ENCODE results near the gene ZNF511. TPM values are rescaled to one million over a fixed set of nuclear protein-coding genes. Genes with fewer than 3 reads are reported as not detected.

ZNF511 gene
- total RNA-seq, 1 experiment from 2014 or later, result 89.4 TPM

DNA sequence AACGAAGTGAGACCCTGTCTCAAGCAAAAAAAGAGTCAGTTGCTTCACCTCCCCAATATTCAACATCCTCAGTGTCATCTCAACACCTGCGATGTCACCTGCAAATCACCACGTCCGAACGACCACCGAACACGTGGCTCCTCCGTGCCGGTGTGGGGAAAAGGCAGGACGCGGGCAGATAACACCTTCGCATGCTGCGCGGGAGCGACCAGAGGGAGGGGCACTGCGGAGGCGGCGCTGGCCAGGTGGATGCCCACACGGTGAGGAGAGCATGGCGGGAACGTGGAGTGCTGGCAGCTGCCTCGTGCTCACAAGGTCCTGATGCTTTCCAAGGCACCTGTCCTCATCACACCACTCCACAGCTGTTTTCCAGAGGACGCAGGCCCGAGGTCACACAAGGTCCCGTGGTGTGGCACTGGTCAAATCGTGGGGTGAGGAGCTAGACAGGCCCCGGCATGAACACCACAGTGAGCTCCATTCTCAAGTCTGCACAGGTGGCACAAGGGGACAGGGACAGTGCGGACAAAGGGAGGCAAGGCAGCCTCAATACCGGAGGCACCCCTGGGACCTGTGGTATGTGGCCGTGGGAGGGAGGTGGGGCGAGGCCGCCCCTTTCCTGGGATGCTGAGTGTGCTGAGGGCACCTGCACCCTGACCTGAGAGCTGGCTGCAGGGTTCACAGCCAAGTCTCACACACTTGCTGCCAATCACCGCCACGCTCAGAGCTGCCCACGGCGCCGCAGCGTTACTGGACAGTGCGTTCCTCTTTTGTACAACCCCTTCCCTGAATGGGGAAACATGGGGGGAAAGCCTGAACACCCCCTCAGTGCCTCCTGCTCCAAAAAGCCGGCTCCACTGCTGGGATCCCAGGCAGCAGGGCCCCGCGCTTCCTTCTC, 13.0 kb upstream of the ZNF511 start:
- Mint-ChIP-seq H3K27me3 (ENCODE audit: low read depth) (no peaks in the 10 kb centered on the region), H3K9me3 (no peaks in the 10 kb centered on the region), H3K27ac (no peak overlapping the region), H3K36me3 (ENCODE audit: insufficient read depth in 1 of 3, low read depth in 3 of 3) (peaks cover 25 to 79% (median 71%) of the 10 kb centered on the region in 3 experiments), H3K4me3 (no peak overlapping the region), H3K4me1 (no peaks in the 10 kb centered on the region)
- H2AK5ac ChIP-seq (ENCODE audit: insufficient read length, low read length), result no peak overlapping the region
- no peak overlapping the region for H3K23ac ChIP-seq (ENCODE audit: insufficient read length, low read depth, low read length)
- no peak overlapping the region for H3K9ac ChIP-seq (ENCODE audit: extremely low read depth, insufficient read length, low read length)
- no peak overlapping the region for H3K18ac ChIP-seq (ENCODE audit: insufficient read length, low read depth, low read length)
- H3K4ac ChIP-seq (ENCODE audit: low read depth, low read length), result no peak overlapping the region
- DNase-seq, result no peak
- no peak overlapping the region for H2AFZ ChIP-seq (ENCODE audit: low read length)
- TF ChIP-seq, protein P1, sequence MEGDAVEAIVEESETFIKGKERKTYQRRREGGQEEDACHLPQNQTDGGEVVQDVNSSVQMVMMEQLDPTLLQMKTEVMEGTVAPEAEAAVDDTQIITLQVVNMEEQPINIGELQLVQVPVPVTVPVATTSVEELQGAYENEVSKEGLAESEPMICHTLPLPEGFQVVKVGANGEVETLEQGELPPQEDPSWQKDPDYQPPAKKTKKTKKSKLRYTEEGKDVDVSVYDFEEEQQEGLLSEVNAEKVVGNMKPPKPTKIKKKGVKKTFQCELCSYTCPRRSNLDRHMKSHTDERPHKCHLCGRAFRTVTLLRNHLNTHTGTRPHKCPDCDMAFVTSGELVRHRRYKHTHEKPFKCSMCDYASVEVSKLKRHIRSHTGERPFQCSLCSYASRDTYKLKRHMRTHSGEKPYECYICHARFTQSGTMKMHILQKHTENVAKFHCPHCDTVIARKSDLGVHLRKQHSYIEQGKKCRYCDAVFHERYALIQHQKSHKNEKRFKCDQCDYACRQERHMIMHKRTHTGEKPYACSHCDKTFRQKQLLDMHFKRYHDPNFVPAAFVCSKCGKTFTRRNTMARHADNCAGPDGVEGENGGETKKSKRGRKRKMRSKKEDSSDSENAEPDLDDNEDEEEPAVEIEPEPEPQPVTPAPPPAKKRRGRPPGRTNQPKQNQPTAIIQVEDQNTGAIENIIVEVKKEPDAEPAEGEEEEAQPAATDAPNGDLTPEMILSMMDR (conservative IDR thresholded peaks at IDR 0.05), result no peak
- no peak overlapping the region for H3K4me2 ChIP-seq (ENCODE audit: insufficient read depth, insufficient read length, low read length)
- WGBS (ENCODE audit: extremely low coverage, insufficient read length, low lambda C conversion rate), result no CpG with 5 or more reads among the region's 42 CpGs
- H2BK5ac ChIP-seq (ENCODE audit: insufficient read length, low read length), result no peak overlapping the region
- no peak overlapping the region for H4K8ac ChIP-seq (replicated peaks; ENCODE audit: insufficient read length, low read depth, low read length)
- H3K27ac ChIP-seq (ENCODE audit: insufficient read length, low read depth, low read length), result no peak overlapping the region
- H3K79me2 ChIP-seq (ENCODE audit: insufficient read depth, low read length), result no peaks in the 10 kb centered on the region
- H2BK12ac ChIP-seq (ENCODE audit: insufficient read length, low read depth, low read length), result no peak overlapping the region
- no peaks in the 10 kb centered on the region for H3K27me3 ChIP-seq (ENCODE audit: insufficient read depth, low read length)
- H2BK15ac ChIP-seq (ENCODE audit: low read depth, low read length), result no peak overlapping the region
- no peak overlapping the region for H4K5ac ChIP-seq (ENCODE audit: insufficient read length, low read depth, low read length)
- H3T11ph ChIP-seq (ENCODE audit: low read length), result no peak overlapping the region
- H3K4me1 ChIP-seq (ENCODE audit: insufficient read depth, low read length), result no peaks in the 10 kb centered on the region
- H3K23me2 ChIP-seq (ENCODE audit: insufficient read length, low read depth, low read length, poor library complexity, severe bottlenecking), result no peaks in the 10 kb centered on the region
- H2BK20ac ChIP-seq (ENCODE audit: low read depth, low read length, poor library complexity, severe bottlenecking), result no peak overlapping the region
- H4K91ac ChIP-seq (ENCODE audit: insufficient read length, low read depth, low read length), result no peak overlapping the region
- H4K20me1 ChIP-seq (ENCODE audit: control insufficient read depth, insufficient read depth, insufficient read length), result no peaks in the 10 kb centered on the region
- H2BK120ac ChIP-seq (ENCODE audit: low read depth, low read length, poor library complexity, severe bottlenecking), result no peak overlapping the region
- no peaks in the 10 kb centered on the region for H3K79me1 ChIP-seq (ENCODE audit: insufficient read depth, low read depth, low read length, poor library complexity, severe bottlenecking)
- H3K56ac ChIP-seq (ENCODE audit: insufficient read length, low read depth, low read length), result no peak overlapping the region
- no peaks in the 10 kb centered on the region for H3K9me3 ChIP-seq (ENCODE audit: control insufficient read depth, low read depth, low read length)
- H3K14ac ChIP-seq (ENCODE audit: insufficient read depth, low read length), result no peak overlapping the region
